ENCODE data around the gene PLSCR4.

- no peak for TF ChIP-seq CTCF (IDR thresholded peaks at IDR 0.05)
- no peak for TF ChIP-seq POLR2A (IDR thresholded peaks at IDR 0.05)
Measured at GRCh38 chr3:146184241-146185015, 66.5 kb downstream of the PLSCR4 start.

Data from suprapubic skin (tissue), 3 donors.